GM12878 (cell line): ENCODE results near the gene OR2AT4. TPM values are rescaled to one million over a fixed set of nuclear protein-coding genes. Genes with fewer than 3 reads are reported as not detected.

Experiments used
- ATAC-seq: fragments of 200-7000 bp; cut with Tn5 transposase; 3 replicates; pipeline ENCODE4 v1.9.1; 2020; ENCODE audit warnings: mild to moderate bottlenecking, moderate library complexity
- BruUV-seq: library from RNA; stranded (reverse); fragments of 400-500 nt; replicated peaks from 2 replicates; lab custom pipeline; 2021; lab: Mats Ljungman, UMichigan
- CTCF ChIA-PET: fragments of 300-600 bp; sonication (Branson Sonifier 250); formaldehyde crosslinking; extraction: SDS; loops from one replicate; lab custom pipeline; 2021; ENCODE audit warnings: inconsistent platforms; lab: Yijun Ruan, JAX
- POLR2A ChIA-PET: fragments of 350-600 bp; formaldehyde crosslinking; extraction: SDS; loops from one replicate; lab custom pipeline; 2021; ENCODE audit warnings: inconsistent platforms; lab: Charles Lee
- RAD21 ChIA-PET: fragments of 300-600 bp; sonication (Branson Sonifier 250); formaldehyde crosslinking; loops from one replicate; lab custom pipeline; 2023; ENCODE audit warnings: antibody characterized with exemption; ENCODE audit not compliant: unreplicated experiment; lab: Charles Lee
- SMC1A ChIA-PET: fragments of 300-600 bp; sonication (Branson Sonifier 250); formaldehyde crosslinking; loops from one replicate; lab custom pipeline; 2023; ENCODE audit not compliant: unreplicated experiment, uncharacterized antibody; lab: Charles Lee
- DNase-seq: peaks from one replicate; pipeline ENCODE4 v3.0.0-alpha.2; 2011; ENCODE audit warnings: low read depth, low spot score
- FAIRE-seq: peaks from 3 replicates; lab custom pipeline; 2011; peaks lifted over from hg19 to GRCh38; lab: Jason Lieb, UNC
- H2AFZ ChIP-seq: 2 replicates; pipeline ENCODE4 v1.6.0; 2011; ENCODE audit warnings: low read depth, low read length, control low read depth; ENCODE audit not compliant: control insufficient read depth
- H3K27ac ChIP-seq: 2 replicates; pipeline ENCODE4 v1.5.1; 2011; ENCODE audit warnings: control low read depth; ENCODE audit not compliant: control insufficient read depth, insufficient read depth
- H3K27me3 ChIP-seq, 2 experiments: replicated peaks in 1 of 2; 2 replicates each; pipeline versions ENCODE4 v1.6.0 to v1.6.1; 2011; ENCODE audit warnings: low read length in 1 of 2; ENCODE audit not compliant: control insufficient read depth in 2 of 2, insufficient read depth in 2 of 2
- H3K36me3 ChIP-seq, 2 experiments: 2 replicates each; pipeline ENCODE4 v1.5.1; 2011; ENCODE audit warnings: low read length in 1 of 2; ENCODE audit not compliant: control insufficient read depth in 2 of 2, insufficient read depth in 2 of 2
- H3K4me1 ChIP-seq: 2 replicates; pipeline ENCODE4 v1.6.1; 2011; ENCODE audit warnings: mild to moderate bottlenecking, low read length, moderate library complexity, mixed read lengths; ENCODE audit not compliant: control insufficient read depth, insufficient read depth
- H3K4me2 ChIP-seq: 2 replicates; pipeline ENCODE4 v1.6.0; 2011; ENCODE audit warnings: control low read depth; ENCODE audit not compliant: control insufficient read depth, insufficient read depth
- H3K4me3 ChIP-seq: fragments of 200-600 bp; sonication (generic); 2 replicates; pipeline ENCODE4 v1.5.1; 2016
- H3K79me2 ChIP-seq: 2 replicates; pipeline ENCODE4 v1.6.0; 2011; ENCODE audit warnings: low read length; ENCODE audit not compliant: control insufficient read depth, insufficient read depth
- H3K9ac ChIP-seq: 2 replicates; pipeline ENCODE4 v1.8.0; 2011; ENCODE audit warnings: low read length, control low read depth, mixed read lengths; ENCODE audit not compliant: control insufficient read depth, insufficient read depth
- H3K9me3 ChIP-seq: replicated peaks from 3 replicates; pipeline ENCODE4 v1.5.1; 2011; ENCODE audit warnings: mild to moderate bottlenecking, low read length; ENCODE audit not compliant: control insufficient read depth, insufficient read depth
- H4K20me1 ChIP-seq: 2 replicates; pipeline ENCODE4 v1.6.0; 2011; ENCODE audit not compliant: control insufficient read depth, insufficient read depth
- ELK1 ChIP-seq: IDR thresholded peaks from 2 replicates; pipeline ENCODE4 v1.6.1; 2012; ENCODE audit warnings: low read depth, low read length, improper control_type of control experiment
- KDM1A ChIP-seq: fragments of 200-600 bp; sonication (generic); IDR thresholded peaks from 2 replicates; pipeline ENCODE4 v1.6.1; 2016; ENCODE audit warnings: borderline replicate concordance
- PRDM15 ChIP-seq: fragments of 450-650 bp; formaldehyde crosslinking; IDR thresholded peaks from 2 replicates; pipeline ENCODE4 v1.4.0; 2020; ENCODE audit warnings: mild to moderate bottlenecking, moderate library complexity
- SIN3A ChIP-seq: IDR thresholded peaks from 2 replicates; pipeline ENCODE4 v1.6.1; 2012; ENCODE audit warnings: low read depth, low read length, improper control_type of control experiment
- SMC3 ChIP-seq: IDR thresholded peaks from 2 replicates; pipeline ENCODE4 v1.6.1; 2011; ENCODE audit warnings: low read length, improper control_type of control experiment, borderline replicate concordance
- SP1 ChIP-seq: IDR thresholded peaks from one replicate; pipeline ENCODE4 v1.6.1; 2011; ENCODE audit warnings: low read depth, low read length
- SREBF2 ChIP-seq: IDR thresholded peaks from 2 replicates; pipeline ENCODE4 v1.6.1; 2012; ENCODE audit warnings: mild to moderate bottlenecking, low read length
- TCF3 ChIP-seq: IDR thresholded peaks from 2 replicates; pipeline ENCODE4 v1.6.1; 2012; ENCODE audit warnings: low read depth, mild to moderate bottlenecking, low read length, borderline replicate concordance; ENCODE audit not compliant: insufficient read depth
- YBX1 ChIP-seq: fragments of 450-650 bp; IDR thresholded peaks from 2 replicates; pipeline ENCODE4 v1.6.1; 2016; ENCODE audit warnings: antibody characterized with exemption
- WGBS: methylation state at CpG from one replicate; pipeline ENCODE4 v1.1.6; 2016; ENCODE audit warnings: low lambda C conversion rate; ENCODE audit not compliant: insufficient replicate concordance, insufficient coverage; ENCODE audit errors: missing lambda C conversion rate; 5-methylcytosine and 5-hydroxymethylcytosine counted together
- in situ Hi-C: fragments of 300-500 bp; cut with MboI; formaldehyde crosslinking; loops from 9 replicates; pipeline ENCODE4 v1.14.3; 2018; ENCODE audit warnings: mixed read lengths
- intact Hi-C: fragments of 100-400 bp; cut with micrococcal nuclease; formaldehyde crosslinking; loops from one replicate; pipeline ENCODE4 v1.14.2; 2022; ENCODE audit not compliant: unreplicated experiment
- polyA plus RNA-seq, 11 experiments: library from polyadenylated mRNA; depleted of rRNA in 4 of 11; unstranded in 6 of 11; stranded (reverse) in 5 of 11; fragments of >200 nt; fragmentation: Nextera tagmentation in 4 of 11; fragmentation: Illumina TruSeq in 1 of 11; extraction: Ambion mirVana in 4 of 11; extraction: Trizol in 1 of 11; gene quantifications; 1 replicate in 1 of 11; 2 replicates in 10 of 11; pipeline versions ENCODE4 v1.2.1 to v1.2.3, GENCODE V29; 2011 to 2016; ENCODE audit warnings: inconsistent platforms in 2 of 11, missing spikeins in 2 of 11, low read depth in 1 of 11
- total RNA-seq, 4 experiments: library from RNA; depleted of rRNA in 3 of 4; stranded (reverse); fragments of >200 nt in 3 of 4; fragmentation: Illumina TruSeq in 1 of 4; extraction: Trizol in 1 of 4; gene quantifications; 2 replicates each; pipeline versions ENCODE4 v1.2.1 to v1.2.3, GENCODE V29; 2013 to 2021

OR2AT4 gene
- total and polyA plus RNA-seq, 10 of the 15 experiments (the other 5 are each of a cell fraction or from before 2014, with no cell fraction given) = 0.01 TPM; not detected in 9

GRCh38 chr11:75035911-75036565 is 60.6 kb downstream of the OR2AT4 start:
- Histone ChIP-seq H3K4me2 (no peak overlapping the region), H3K36me3 (no peaks in the 10 kb centered on the region), H3K9ac (no peak overlapping the region), H4K20me1 (no peaks in the 10 kb centered on the region), H3K4me3 (no peak overlapping the region), H3K4me1 (peaks cover 10% of the 10 kb centered on the region; the same call in 1 of the 2 replicates), H3K9me3 (no peaks in the 10 kb centered on the region; the same call in 2 of the 3 replicates), H3K79me2 (no peaks in the 10 kb centered on the region), H3K27ac (no peak overlapping the region), H2AFZ (peak overlapping the region; percentile 25), H3K27me3 (no peaks in the 10 kb centered on the region)
- ChIA-PET SMC1A (interaction anchor here (1.3 to 3.3 kb wide), 4 partner anchors 13 to 106 kb away, joined by 4 to 14 read pairs (median 5); no protein-coding TSS in a partner anchor), POLR2A (interaction anchor here (1.2 kb wide), 1 partner anchor 14 kb away, joined by 4 read pairs; no protein-coding TSS in a partner anchor), RAD21 (interaction anchor here (1.0 kb wide), 1 partner anchor 106 kb away, joined by 3 read pairs; no protein-coding TSS in a partner anchor), CTCF (interaction anchor here (0.8 to 6.4 kb wide), 7 partner anchors 9 to 169 kb away, joined by 3 to 47 read pairs (median 4); no protein-coding TSS in a partner anchor)
- FAIRE-seq (no peak), ATAC-seq (peak; percentile 43), DNase-seq (no peak)
- in situ Hi-C loops (no loop called here), intact Hi-C loops (no loop called here)
- 77% methylated on average over 3 of the region's 3 CpGs for WGBS
- no TSS peak for BruUV-seq
- no peak for TF ChIP-seq YBX1
- no peak for TF ChIP-seq PRDM15 (CRISPR knock-in tag)
- no peak for TF ChIP-seq KDM1A
- no peak for TF ChIP-seq TCF3
- TF ChIP-seq SP1 = no peak
- TF ChIP-seq SREBF2 = no peak
- no peak for TF ChIP-seq SIN3A
- TF ChIP-seq ELK1 = no peak
- TF ChIP-seq SMC3 = no peak
